Measurements from ENCODE around the gene DEGS2. TPM values are rescaled to one million over a fixed set of nuclear protein-coding genes. Genes with fewer than 3 reads are reported as not detected.

The DEGS2 gene
- total and polyA plus RNA-seq, 2 donors (not counting 1 experiment from before 2014, with no cell fraction given), result 0.82 to 6.4 TPM

GRCh38 chr14:100103250-100104005 lies 56.0 kb downstream of the DEGS2 start:
- Histone ChIP-seq H2AFZ (ENCODE audit: insufficient read depth, low read depth, low read length, poor library complexity, severe bottlenecking) (no peak overlapping the region), H3K27ac (ENCODE audit: low read length in 2 of 2) (peak overlapping the region; percentile 25 to 66), H3K4me1 (ENCODE audit: control insufficient read depth in 2 of 2, insufficient read depth in 2 of 2, low read length in 2 of 2) (peaks cover 24 to 39% of the 10 kb centered on the region in 2 donors), H3K9ac (ENCODE audit: low read length) (no peak overlapping the region), H3K79me2 (ENCODE audit: control insufficient read depth, insufficient read depth, low read length) (peaks cover 98% of the 10 kb centered on the region), H3K9me3 (ENCODE audit: control extremely low read depth in 1 of 3, control insufficient read depth in 2 of 3, insufficient read depth in 1 of 3, low read length in 2 of 3) (no peaks in the 10 kb centered on the region), H3K27me3 (replicated peaks in 1 of 4; ENCODE audit: control extremely low read depth in 1 of 4, control insufficient read depth in 3 of 4, insufficient read depth in 4 of 4, low read length in 3 of 4) (no peaks in the 10 kb centered on the region), H3K4me3 (ENCODE audit: control extremely low read depth in 1 of 5, extremely low read depth in 1 of 5, insufficient read depth in 1 of 5, low read depth in 2 of 5, low read length in 4 of 5) (no peak overlapping the region), H3K4me2 (replicated peaks; ENCODE audit: low read depth, low read length, poor library complexity, severe bottlenecking) (peak overlapping the region; percentile 5), H4K20me1 (ENCODE audit: control insufficient read depth, insufficient read depth, low read length, poor library complexity, severe bottlenecking) (peaks cover 97% of the 10 kb centered on the region), H3K36me3 (replicated peaks in 1 of 2; ENCODE audit: control extremely low read depth in 1 of 2, control insufficient read depth in 1 of 2, extremely low read depth in 1 of 2, insufficient read depth in 2 of 2, low read length in 1 of 2) (peaks cover 0 to 91% of the 10 kb centered on the region in 2 experiments)
- TF ChIP-seq EZH2 (IDR thresholded peaks at IDR 0.05; ENCODE audit: borderline replicate concordance, insufficient read depth, low read depth, low read length, poor library complexity, severe bottlenecking), result no peak
- TF ChIP-seq CTCF (IDR thresholded peaks at IDR 0.05), result no peak
- H3K27me3 Mint-ChIP-seq, result no peaks in the 10 kb centered on the region
- peak; percentile 31 for ATAC-seq (ENCODE audit: low read depth)
- H3K4me3 Mint-ChIP-seq, result peak overlapping the region; percentile 67
- H3K9me3 Mint-ChIP-seq (ENCODE audit: insufficient read depth), result no peaks in the 10 kb centered on the region
- intact Hi-C loops (cut with micrococcal nuclease), result loop anchor here (1.0 to 2.0 kb wide), 2 partner anchors 24 to 31 kb away; no protein-coding TSS in a partner anchor
- peak overlapping the region; percentile 90 for H3K27ac Mint-ChIP-seq
- ChIA-PET POLR2A (interaction anchor here (2.0 kb wide), 1 partner anchor 38 kb away, joined by 5 read pairs; the partner anchor contains the start of gene EVL), CTCF (interaction anchor here (0.7 to 24.4 kb wide), 15 partner anchors 10 to 138 kb away, joined by 3 to 495 read pairs (median 5); partner anchors contain the start of gene EVL)
- no peak for DNase-seq
- WGBS (ENCODE audit: insufficient coverage), result 72% methylated on average over 6 of the region's 10 CpGs
- peaks cover 66% of the 10 kb centered on the region for H3K4me1 Mint-ChIP-seq

All from B cell (primary cell).